Stimulated activated CD8-positive, alpha-beta memory T cell treated with anti-CD3 and anti-CD28 coated beads, Interleukin-12 subunit alpha, Interleukin-12 subunit beta, amount 100 ng/mL, for 24 hours (primary cell): ENCODE data around the gene POU4F1.
"Not testable (repeated sequence)": the region's sequence is repeated elsewhere in the genome, so short reads cannot be mapped to it uniquely, and the experiment has no call there.

Source experiments
- DNase-seq: peaks from one replicate; pipeline ENCODE4 v3.0.0-alpha.2; 2020; ENCODE audit errors: extremely low read depth

POU4F1 gene, protein sequence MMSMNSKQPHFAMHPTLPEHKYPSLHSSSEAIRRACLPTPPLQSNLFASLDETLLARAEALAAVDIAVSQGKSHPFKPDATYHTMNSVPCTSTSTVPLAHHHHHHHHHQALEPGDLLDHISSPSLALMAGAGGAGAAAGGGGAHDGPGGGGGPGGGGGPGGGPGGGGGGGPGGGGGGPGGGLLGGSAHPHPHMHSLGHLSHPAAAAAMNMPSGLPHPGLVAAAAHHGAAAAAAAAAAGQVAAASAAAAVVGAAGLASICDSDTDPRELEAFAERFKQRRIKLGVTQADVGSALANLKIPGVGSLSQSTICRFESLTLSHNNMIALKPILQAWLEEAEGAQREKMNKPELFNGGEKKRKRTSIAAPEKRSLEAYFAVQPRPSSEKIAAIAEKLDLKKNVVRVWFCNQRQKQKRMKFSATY

DNA sequence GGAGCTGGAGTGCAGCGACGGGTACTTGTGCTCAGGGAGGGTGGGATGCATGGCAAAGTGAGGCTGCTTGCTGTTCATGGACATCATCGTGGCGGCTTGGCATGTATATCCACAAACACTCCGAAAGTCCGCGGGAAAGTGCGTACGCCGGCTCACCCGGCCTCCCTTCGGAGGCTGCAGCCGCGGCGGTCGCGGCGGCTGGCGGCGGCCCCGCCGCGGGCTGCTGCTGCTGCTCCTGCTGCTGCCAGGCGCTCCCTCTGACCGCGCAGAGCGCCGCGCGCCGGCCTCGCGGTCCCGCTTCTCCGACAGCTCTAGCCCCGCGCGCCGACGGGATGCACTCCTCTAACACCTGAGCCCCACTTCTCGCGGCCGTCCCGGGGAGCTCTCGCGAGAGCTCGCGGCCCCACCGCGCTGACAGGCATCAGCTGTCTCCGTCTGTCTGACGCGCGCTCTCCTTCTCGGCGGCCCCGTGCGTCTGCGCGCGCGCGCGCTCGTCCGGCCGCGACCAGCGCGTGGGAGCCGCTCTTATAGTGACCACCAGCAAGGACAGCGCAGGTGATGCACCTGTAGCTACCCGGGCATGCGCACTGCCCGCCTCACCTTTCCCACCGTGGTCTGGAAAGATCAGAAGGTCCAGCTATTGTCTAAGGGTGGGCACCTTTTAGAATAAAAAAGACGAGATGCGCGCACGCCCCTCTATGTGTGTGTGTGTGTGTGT is at the start of gene POU4F1:
Gene POU4F1 (minus strand): TSS at position 313 of the 718 bp plus-strand sequence. CDS start 226 bp downstream, at position 87.
- peak; percentile 39 for DNase-seq

DNA sequence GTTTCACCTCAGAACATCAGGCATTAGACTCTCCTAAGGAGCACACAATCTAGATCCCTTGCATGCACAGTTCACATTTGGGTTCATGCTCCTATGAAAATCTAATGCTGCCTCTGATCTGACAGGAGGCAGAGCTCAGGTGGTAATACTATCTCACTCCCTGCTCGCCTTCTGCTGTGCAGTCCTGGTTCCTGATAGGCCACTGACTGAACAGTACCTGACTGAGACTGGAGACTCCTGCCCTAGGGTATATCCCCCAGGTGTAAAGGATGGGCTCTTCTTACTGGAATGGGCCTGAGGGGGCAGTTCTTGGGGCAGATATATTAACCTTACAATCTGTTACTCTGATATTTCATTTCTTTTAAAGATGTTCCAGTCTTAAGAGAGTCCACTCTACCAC is 49.3 kb upstream of the POU4F1 start:
- no peak for DNase-seq

DNA sequence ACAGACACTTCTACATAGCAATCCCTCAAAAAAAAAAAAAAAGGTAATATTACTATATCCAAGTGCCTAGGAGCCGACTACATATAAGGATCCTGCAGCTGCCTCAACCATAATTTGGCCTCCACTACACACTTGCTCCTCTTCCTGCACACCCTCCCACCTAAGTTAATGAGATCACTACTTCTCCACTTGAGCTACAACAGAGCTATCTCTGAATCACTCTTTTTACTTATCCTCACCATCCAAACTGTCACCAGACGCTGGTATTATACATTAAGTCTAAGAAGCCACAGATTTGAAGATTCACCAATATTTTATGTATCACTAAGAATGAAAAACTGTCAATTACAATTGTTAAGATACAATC is 47.3 kb upstream of the POU4F1 start:
- no peak for DNase-seq

- no peak for DNase-seq
Measured at GRCh38 chr13:78649997-78650716, 46.8 kb upstream of the POU4F1 start.

GRCh38 chr13:78647109-78647678 is 43.8 kb upstream of the POU4F1 start:
- DNase-seq, result not testable (repeated sequence)

GRCh38 chr13:78638216-78638615 is 34.9 kb upstream of the POU4F1 start:
- no peak for DNase-seq

DNA sequence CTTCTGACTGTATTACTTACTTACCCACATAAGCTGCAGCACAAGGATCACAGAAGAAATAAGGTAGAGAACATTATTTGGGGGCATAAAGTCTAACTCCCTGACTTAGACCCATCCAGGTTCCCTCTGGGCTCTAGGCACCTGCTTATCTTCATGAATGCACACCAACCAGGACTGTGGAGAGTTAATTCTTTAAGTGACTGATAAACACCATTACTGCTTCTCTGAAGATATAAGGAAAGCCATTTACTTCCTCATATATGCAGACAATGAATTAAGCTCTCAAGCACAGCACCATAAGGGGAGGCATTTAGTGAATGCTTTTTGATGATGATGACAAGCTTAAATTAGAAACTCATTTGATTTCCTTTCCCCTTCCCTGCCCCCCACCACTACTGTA is 33.1 kb upstream of the POU4F1 start:
- DNase-seq, result no peak

DNA sequence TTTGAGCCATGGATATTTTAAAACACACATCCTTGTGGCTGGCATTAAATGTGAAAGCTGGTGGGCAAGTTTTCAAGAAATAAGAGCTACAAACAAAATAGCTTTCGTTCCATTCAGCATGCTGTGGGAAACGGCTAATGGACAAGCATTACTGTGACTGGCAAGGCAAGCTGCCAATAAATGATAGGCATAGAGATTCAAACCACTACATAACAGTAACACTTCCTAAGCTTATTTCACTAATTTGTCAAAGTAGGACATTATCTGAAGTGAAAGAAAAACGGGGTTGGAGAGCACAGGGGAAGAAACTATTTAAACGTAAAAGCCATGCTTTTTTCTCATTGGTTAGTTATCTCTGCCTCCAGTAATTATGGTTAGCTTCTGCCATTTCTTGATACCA is 29.6 kb upstream of the POU4F1 start:
- DNase-seq, result no peak

- DNase-seq, result no peak
Measured at GRCh38 chr13:78631077-78631476, 27.7 kb upstream of the POU4F1 start.

GRCh38 chr13:78630511-78630910 is 27.2 kb upstream of the POU4F1 start:
- DNase-seq, result no peak

DNA sequence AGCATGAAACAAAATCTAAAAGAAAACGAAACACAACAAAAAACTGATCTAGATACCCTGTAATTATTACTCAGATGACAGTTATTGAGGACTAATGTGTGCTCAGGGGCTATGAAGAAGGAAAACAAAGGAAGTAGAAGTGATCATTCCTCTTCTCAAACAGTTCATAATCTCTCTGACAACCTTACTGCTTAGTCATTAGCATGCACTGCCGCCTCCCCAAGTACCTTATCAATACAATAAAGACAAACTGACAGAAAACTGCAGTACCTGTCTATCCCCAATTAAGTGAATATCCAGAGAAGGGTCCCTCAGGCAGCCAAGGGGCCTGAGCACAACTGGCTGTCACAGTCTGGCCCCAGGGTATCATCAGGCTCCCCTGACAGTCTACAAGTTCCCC is 22.0 kb upstream of the POU4F1 start:
- DNase-seq, result no peak

- DNase-seq, result no peak
Measured at GRCh38 chr13:78623132-78623531, 19.8 kb upstream of the POU4F1 start.

GRCh38 chr13:78620936-78621470 is 17.7 kb upstream of the POU4F1 start:
- DNase-seq, result no peak

DNA sequence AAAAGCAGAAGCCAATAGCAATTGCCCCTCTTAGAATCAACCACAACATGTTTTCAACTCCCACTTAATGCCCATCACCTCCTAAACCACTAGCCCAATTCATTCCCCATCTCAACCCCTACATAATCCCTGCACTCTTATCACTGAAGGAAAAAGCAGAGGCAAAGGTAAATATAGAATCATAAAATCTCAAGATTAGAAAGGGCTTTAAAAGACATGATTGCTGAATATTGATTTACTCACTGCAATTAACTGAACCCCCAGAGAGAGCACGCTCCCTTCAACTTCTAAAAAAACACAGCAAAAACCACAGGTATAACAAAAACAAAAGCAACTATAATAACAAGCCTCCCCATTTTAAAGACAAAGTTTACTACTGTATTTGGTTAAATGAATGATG is 15.1 kb upstream of the POU4F1 start:
- DNase-seq, result no peak

DNA sequence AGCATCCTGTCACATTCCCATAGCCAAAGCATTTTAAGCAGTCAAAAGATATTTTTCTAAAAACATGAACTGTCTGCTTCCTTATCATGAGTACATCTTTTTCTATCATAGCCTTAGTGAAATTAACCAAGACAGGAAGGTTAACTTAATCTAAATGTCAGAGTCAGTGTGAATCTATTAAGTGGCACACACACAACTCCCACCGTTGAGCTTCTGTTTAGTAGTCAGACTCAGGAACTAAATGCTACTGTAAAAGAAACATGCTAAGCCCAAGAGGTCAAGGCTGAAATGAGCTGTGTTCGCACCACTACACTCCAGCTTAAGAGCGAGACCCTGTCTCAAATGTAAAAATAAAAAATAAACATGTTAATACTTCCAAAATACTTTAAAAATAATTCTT is 7.7 kb upstream of the POU4F1 start:
- no peak for DNase-seq

DNA sequence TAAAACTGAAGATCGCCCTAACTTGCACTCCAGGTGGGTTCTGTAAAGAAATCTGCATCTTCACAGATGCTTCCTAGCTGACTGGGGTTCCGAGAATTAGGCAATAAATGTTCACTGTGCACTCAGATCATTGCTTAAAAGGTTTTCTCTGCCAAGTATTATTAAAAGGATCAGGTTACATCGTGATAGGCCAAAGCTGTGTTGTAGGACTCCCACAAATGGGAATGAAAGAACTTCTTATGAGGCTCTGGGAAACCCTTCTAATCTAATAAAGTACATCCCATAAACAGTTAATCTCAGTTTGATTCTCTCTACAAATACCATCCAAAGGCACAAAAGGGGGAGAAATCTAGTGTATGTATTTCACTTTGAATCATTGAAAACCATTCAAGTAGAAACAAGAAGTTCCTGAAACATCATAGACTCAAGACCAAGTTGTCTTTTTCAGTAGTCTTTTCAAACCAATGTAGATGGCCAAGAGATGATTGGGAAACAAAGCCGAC is 7.1 kb upstream of the POU4F1 start:
- no peak for DNase-seq

- no peak for DNase-seq
Measured at GRCh38 chr13:78609464-78610205, 6.3 kb upstream of the POU4F1 start.

DNA sequence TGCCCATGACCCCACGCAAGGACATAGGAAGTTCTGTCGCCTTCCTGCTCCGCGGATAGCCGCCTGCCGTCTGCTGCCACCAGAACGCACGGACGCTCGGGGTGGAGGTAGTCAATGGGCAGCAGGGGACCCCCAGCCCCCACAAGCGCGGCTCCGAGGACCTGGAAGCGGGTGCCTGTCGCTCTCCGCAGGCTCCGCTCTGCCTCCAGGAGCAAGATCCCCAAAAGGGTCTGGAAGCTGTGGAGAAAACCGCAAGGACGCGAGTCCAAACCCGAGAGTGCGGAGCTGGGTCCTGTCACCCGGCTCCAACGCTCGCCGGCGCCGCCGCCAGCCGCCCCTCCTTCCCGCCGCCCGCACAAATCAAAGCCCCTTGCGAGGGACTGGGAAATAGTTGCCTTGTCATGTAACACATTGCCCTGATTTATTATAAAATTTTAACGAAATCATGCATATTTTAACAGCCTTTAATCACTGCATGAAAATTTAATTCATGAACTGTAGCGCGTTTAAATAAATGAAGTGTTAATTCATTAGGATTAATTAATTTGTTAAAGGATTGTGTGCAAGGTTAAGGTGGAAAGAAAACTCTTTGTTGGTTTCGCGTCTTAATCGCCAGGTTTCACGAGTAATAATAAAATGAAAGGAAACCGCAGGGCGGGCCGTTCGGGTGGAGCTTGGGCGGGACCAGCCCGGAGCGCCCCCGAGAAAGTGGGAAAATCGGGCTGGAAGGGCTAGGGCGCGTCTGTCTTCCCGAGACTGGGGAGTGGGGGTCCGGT is 5.5 kb upstream of the POU4F1 start:
- no peak for DNase-seq

DNA sequence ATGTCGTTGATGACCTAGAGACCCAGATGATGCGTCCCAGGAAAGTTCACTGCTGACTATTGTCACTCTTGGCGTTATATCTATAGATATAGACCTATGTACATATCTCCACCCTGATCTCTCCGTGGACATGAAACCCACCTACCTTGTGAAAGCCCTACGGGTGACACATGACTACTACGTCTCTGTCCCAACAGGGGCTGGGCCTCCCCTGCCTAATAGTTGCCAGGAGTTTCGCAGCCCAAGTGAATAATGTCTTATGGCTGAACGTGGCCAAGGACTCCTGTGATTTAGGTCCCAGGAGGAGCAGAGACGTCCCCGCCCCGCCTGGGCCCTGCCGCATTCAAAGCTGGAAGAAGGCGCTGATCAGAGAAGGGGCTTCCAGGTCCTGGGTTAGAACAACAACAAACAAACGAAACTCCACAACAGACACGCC is 4.9 kb upstream of the POU4F1 start:
- DNase-seq, result no peak
